Upper lobe of left lung (tissue), 6 donors: ENCODE data around the gene ERCC6L. TPM values are rescaled to one million over a fixed set of nuclear protein-coding genes. Genes with fewer than 3 reads are reported as not detected.

Experiments used
- ATAC-seq, 2 donors: fragments of 200-7000 bp; cut with Tn5 transposase; one replicate each; pipeline ENCODE4 v1.9.1; 2022; ENCODE audit warnings: mild to moderate bottlenecking in 2 of 2, moderate library complexity in 2 of 2; ENCODE audit not compliant: low FRiP score in 2 of 2
- DNase-seq, 2 donors: peaks; one replicate each; pipeline ENCODE4 v3.0.0-alpha.2; 2019 to 2020
- H3K27ac ChIP-seq, 4 donors: fragments of 200-600 bp; sonication (generic); one replicate each; pipeline ENCODE4 v1.5.1; 2016 to 2019
- H3K27me3 ChIP-seq, 4 donors: fragments of 200-600 bp; sonication (generic); one replicate each; pipeline ENCODE4 v1.5.1; 2017 to 2019
- H3K36me3 ChIP-seq, 4 donors: fragments of 200-600 bp; sonication (generic); one replicate each; pipeline ENCODE4 v1.5.1; 2016 to 2019
- H3K4me1 ChIP-seq, 4 donors: fragments of 200-600 bp; sonication (generic); one replicate each; pipeline ENCODE4 v1.5.1; 2018 to 2019
- H3K4me3 ChIP-seq, 4 donors: fragments of 200-600 bp; sonication (generic); one replicate each; pipeline ENCODE4 v1.5.1; 2017 to 2019; ENCODE audit warnings: mild to moderate bottlenecking in 2 of 4, moderate library complexity in 1 of 4
- H3K9me3 ChIP-seq, 4 donors: fragments of 200-600 bp; sonication (generic); one replicate each; pipeline ENCODE4 v1.5.1; 2018 to 2019
- EP300 ChIP-seq, 4 donors: sonication (generic); formaldehyde crosslinking; IDR thresholded peaks; one replicate each; pipeline ENCODE4 v1.5.1; 2017; ENCODE audit warnings: antibody characterized with exemption in 4 of 4, control low read depth in 2 of 4
- POLR2A ChIP-seq, 4 donors: fragments of 450-650 bp; IDR thresholded peaks; one replicate each; pipeline ENCODE4 v1.5.1; 2016 to 2017; ENCODE audit warnings: antibody characterized with exemption in 4 of 4, mild to moderate bottlenecking in 2 of 4
- POLR2AphosphoS5 ChIP-seq, 2 donors: sonication (generic); formaldehyde crosslinking; IDR thresholded peaks; one replicate each; pipeline ENCODE4 v1.5.1; 2017; ENCODE audit warnings: antibody characterized with exemption in 2 of 2
- WGBS, 2 donors: methylation state at CpG; one replicate each; pipeline ENCODE4 v1.1.5; 2017 to 2018; 5-methylcytosine and 5-hydroxymethylcytosine counted together
- total RNA-seq, 6 donors: library from RNA; depleted of rRNA in 4 of 6; stranded (reverse); fragments of >200 nt in 4 of 6; gene quantifications; one replicate each; pipeline versions ENCODE4 v1.1.0 to v1.2.1, GENCODE V29; 2016 to 2021
- TF ChIP-seq, protein P1 (sequence below), 6 experiments: fragments of 450-650 bp in 4 of 6; fragments of 200-600 bp in 2 of 6; sonication (generic) in 2 of 6; IDR thresholded peaks; one replicate each; pipeline ENCODE4 v1.5.1; 2016 to 2019; ENCODE audit warnings: antibody characterized with exemption in 6 of 6
- donor health status: DM: no; HTN: no; CAD: no; lungs with moderate emphysema.
- donor health status: DM: no; HTN: yes; CAD: no; lungs with severe emphysema.

Gene ERCC6L
- total RNA-seq, 6 donors from 2014 or later: 0.14 to 0.44 (median 0.25) TPM; not detected in 2

DNA sequence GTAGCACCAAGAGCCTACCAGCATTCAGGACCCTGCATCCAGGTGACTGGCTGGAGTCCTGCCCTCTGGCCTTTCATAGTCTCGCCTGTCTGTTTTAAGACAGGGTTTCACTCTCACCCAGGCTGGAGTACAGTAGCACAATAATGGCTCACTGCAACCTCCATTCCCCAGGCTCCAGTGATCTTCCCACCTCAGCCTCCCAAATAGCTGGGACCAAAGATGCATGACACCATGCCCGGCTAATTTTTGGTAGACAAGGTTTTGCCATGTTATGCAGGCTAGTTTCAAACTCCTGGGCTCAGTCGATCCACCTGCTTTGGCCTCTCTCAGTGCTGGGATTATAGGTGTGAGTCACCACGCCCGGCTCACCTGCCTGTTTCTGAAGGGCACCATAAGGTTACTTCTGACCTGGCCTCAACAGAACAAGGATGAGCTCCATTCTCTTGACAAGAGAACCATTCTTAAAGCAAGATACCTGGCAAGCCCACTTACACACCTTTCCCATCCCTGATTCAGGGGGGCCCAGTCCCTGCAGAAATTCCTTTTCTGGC is 31.6 kb upstream of the ERCC6L start:
- Histone ChIP-seq H3K36me3 (peaks cover 4 to 81% (median 39%) of the 10 kb centered on the region in 4 donors), H3K27ac (peak overlapping the region in 1 of 4 donors; percentile 32), H3K4me3 (no peak overlapping the region), H3K4me1 (peaks cover 0 to 17% (median 8%) of the 10 kb centered on the region in 4 donors), H3K9me3 (no peaks in the 10 kb centered on the region), H3K27me3 (no peaks in the 10 kb centered on the region)
- TF ChIP-seq POLR2A (IDR thresholded peaks at IDR 0.05) (no peak), POLR2AphosphoS5 (IDR thresholded peaks at IDR 0.05) (no peak), EP300 (IDR thresholded peaks at IDR 0.05) (no peak)
- TF ChIP-seq, protein P1, sequence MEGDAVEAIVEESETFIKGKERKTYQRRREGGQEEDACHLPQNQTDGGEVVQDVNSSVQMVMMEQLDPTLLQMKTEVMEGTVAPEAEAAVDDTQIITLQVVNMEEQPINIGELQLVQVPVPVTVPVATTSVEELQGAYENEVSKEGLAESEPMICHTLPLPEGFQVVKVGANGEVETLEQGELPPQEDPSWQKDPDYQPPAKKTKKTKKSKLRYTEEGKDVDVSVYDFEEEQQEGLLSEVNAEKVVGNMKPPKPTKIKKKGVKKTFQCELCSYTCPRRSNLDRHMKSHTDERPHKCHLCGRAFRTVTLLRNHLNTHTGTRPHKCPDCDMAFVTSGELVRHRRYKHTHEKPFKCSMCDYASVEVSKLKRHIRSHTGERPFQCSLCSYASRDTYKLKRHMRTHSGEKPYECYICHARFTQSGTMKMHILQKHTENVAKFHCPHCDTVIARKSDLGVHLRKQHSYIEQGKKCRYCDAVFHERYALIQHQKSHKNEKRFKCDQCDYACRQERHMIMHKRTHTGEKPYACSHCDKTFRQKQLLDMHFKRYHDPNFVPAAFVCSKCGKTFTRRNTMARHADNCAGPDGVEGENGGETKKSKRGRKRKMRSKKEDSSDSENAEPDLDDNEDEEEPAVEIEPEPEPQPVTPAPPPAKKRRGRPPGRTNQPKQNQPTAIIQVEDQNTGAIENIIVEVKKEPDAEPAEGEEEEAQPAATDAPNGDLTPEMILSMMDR (IDR thresholded peaks at IDR 0.05): no peak
- DNase-seq (no peak), ATAC-seq (no peak)
- 99% methylated on average over 5 of the region's 5 CpGs; no CpG with 5 or more reads in 1 of the 2 donors for WGBS, 2 donors

DNA sequence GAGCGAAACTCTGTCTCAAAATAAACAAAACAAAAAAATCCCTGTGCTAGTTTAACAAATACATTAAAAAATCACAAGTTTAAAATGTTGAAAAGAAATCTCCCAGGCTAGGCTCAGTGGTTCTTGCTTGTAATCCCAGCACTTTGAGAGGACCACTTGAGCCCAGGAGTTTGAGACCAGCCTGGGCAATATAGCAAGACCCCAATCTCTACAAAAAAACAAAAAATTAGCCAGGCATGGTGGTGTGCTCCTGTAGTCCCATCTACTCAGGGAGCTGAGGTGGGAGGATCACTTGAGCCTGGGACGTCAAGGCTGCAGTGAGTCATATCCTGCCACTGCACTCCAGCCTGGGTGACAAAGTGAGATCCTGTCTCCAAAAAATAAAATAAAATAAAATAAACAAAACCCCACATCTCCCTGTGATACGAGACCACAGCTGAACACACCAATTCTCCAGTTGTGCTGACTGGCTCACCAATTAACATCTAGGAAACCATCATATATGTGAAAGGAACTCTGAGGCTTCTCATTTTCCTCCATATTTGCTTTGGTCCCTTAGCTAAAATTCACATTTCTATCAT is 30.9 kb upstream of the ERCC6L start:
- DNase-seq (no peak), ATAC-seq (no peak)
- peak overlapping the region in 1 of 4 donors; percentile 32 for H3K27ac ChIP-seq
- no peak overlapping the region for H3K4me3 ChIP-seq
- no peaks in the 10 kb centered on the region for H3K27me3 ChIP-seq
- H3K36me3 ChIP-seq: peaks cover 4 to 75% (median 36%) of the 10 kb centered on the region in 4 donors
- H3K4me1 ChIP-seq: peaks cover 0 to 11% (median 5%) of the 10 kb centered on the region in 4 donors
- 45 to 64% methylated on average over 3 of the region's 3 CpGs for WGBS, 2 donors
- TF ChIP-seq POLR2A (IDR thresholded peaks at IDR 0.05): no peak
- TF ChIP-seq EP300 (IDR thresholded peaks at IDR 0.05): no peak
- TF ChIP-seq POLR2AphosphoS5 (IDR thresholded peaks at IDR 0.05): no peak
- TF ChIP-seq, protein P1 (IDR thresholded peaks at IDR 0.05): no peak
- no peaks in the 10 kb centered on the region for H3K9me3 ChIP-seq

DNA sequence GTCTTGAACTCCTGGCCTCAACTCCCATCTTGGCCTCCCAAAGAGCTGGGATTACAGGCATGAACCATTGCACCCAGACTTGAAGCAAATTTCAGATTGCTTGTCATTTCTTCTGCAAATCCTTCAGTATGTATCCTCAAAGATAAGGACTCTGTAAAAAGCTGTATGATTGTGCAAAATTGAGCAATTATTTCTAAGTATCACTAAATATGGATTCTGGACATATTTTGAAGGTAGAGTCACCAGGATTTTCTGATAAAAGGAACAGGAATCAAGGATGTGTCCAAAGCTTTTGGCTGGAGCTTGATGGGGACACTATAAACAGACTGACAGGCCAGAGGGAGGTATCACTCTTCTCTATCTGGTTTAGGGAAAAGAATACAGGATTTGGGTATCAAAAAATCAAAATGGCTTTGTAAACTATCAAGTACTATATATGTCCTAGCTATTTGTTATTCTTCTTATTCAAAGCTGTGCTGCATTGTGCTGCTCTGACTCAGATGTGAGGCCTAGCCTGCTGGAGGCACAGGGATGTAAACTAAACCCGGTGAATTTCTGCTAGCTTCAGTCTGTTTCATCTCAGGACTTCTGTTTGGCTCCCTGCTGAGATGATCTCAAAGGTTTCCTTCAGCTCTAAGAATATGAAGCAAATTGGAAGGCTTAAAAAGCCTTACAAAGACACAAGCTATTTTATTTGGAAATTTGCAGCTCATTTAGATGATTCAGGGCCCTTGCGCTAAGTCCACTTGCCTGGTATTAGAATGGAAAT is 30.0 kb upstream of the ERCC6L start:
- no peak overlapping the region for H3K4me3 ChIP-seq
- no peak for TF ChIP-seq POLR2A (IDR thresholded peaks at IDR 0.05)
- no peak for TF ChIP-seq EP300 (IDR thresholded peaks at IDR 0.05)
- no peak for TF ChIP-seq POLR2AphosphoS5 (IDR thresholded peaks at IDR 0.05)
- TF ChIP-seq, protein P1 (IDR thresholded peaks at IDR 0.05): no peak
- H3K36me3 ChIP-seq: peaks cover under 1 to 65% (median 30%) of the 10 kb centered on the region in 4 donors
- WGBS, 2 donors: 96% methylated on average over 2 of the region's 2 CpGs; no CpG with 5 or more reads in 1 of the 2 donors
- DNase-seq (no peak), ATAC-seq (no peak)
- H3K27ac ChIP-seq: no peak overlapping the region
- peaks cover 0 to 4% (median under 1%) of the 10 kb centered on the region in 4 donors for H3K4me1 ChIP-seq
- no peaks in the 10 kb centered on the region for H3K9me3 ChIP-seq
- H3K27me3 ChIP-seq: no peaks in the 10 kb centered on the region

DNA sequence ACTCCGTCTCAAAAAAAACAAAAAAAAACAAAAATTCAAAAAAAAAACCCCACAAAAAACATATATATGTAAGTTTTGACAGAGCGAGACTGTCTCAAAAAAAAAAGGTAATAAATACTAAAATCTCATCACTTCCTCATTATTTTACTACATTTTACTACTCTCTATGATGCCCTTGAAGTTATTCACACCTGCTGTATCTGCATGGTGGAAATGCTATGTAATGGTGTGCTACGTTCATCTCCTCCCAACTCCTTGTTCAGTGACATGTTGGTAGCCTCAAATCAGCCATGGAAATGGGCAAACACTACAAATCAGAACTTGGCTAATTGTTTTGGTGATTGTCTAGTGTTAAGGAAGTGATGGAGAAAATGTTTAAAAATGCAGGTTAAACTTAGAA is 26.4 kb upstream of the ERCC6L start:
- no peak for TF ChIP-seq POLR2A (IDR thresholded peaks at IDR 0.05)
- TF ChIP-seq EP300 (IDR thresholded peaks at IDR 0.05): no peak
- TF ChIP-seq, protein P1 (IDR thresholded peaks at IDR 0.05): no peak
- Histone ChIP-seq H3K27me3 (no peaks in the 10 kb centered on the region), H3K4me1 (peaks cover 0 to 2% (median 0%) of the 10 kb centered on the region in 4 donors), H3K9me3 (no peaks in the 10 kb centered on the region), H3K36me3 (peaks cover 0 to 30% (median 11%) of the 10 kb centered on the region in 4 donors), H3K4me3 (no peak overlapping the region), H3K27ac (no peak overlapping the region)
- WGBS, 2 donors: 90 to 97% methylated on average over 3 of the region's 3 CpGs
- ATAC-seq: no peak
- DNase-seq: no peak
